Lung (tissue), 12 donors: ENCODE results near the gene ZNF775. TPM values are rescaled to one million over a fixed set of nuclear protein-coding genes. Genes with fewer than 3 reads are reported as not detected.

ENCODE experiments used
- ATAC-seq: fragments of 200-7000 bp; cut with Tn5 transposase; one replicate; pipeline ENCODE4 v1.9.1; 2020; ENCODE audit warnings: moderate number of reproducible peaks; ENCODE audit not compliant: insufficient read depth, low FRiP score
- DNase-seq, 3 donors: peaks; one replicate each; pipeline ENCODE4 v3.0.0-alpha.2; 2013 to 2017
- H3K27ac ChIP-seq, 2 donors: one replicate each; pipeline ENCODE4 v1.5.1; 2013; ENCODE audit warnings: mild to moderate bottlenecking in 2 of 2, moderate library complexity in 2 of 2, control low read depth in 1 of 2, inconsistent platforms in 1 of 2, low read depth in 1 of 2, low read length in 1 of 2
- H3K27me3 ChIP-seq, 3 donors: one replicate each; pipeline ENCODE4 v1.5.1; 2013; ENCODE audit warnings: low read length in 2 of 3; ENCODE audit not compliant: control insufficient read depth in 3 of 3, insufficient read depth in 3 of 3
- H3K36me3 ChIP-seq, 4 donors: one replicate each; pipeline ENCODE4 v1.5.1; 2013; ENCODE audit warnings: low read length in 4 of 4, mild to moderate bottlenecking in 1 of 4, moderate library complexity in 1 of 4; ENCODE audit not compliant: control insufficient read depth in 4 of 4, insufficient read depth in 4 of 4
- H3K4me1 ChIP-seq, 5 donors: one replicate each; pipeline ENCODE4 v1.5.1; 2013; ENCODE audit warnings: low read length in 5 of 5, mild to moderate bottlenecking in 2 of 5, moderate library complexity in 1 of 5; ENCODE audit not compliant: control insufficient read depth in 5 of 5, insufficient read depth in 5 of 5
- H3K4me3 ChIP-seq: one replicate; pipeline ENCODE4 v1.5.1; 2013; ENCODE audit warnings: mild to moderate bottlenecking, control low read depth, moderate library complexity
- H3K9ac ChIP-seq, 2 donors: one replicate each; pipeline ENCODE4 v1.5.1; 2013; ENCODE audit warnings: low read length in 2 of 2, control low read depth in 1 of 2; ENCODE audit not compliant: insufficient read depth in 1 of 2
- H3K9me3 ChIP-seq, 4 donors: one replicate each; pipeline ENCODE4 v1.5.1; 2013; ENCODE audit warnings: low read length in 3 of 4, mild to moderate bottlenecking in 1 of 4, moderate library complexity in 1 of 4; ENCODE audit not compliant: control insufficient read depth in 4 of 4, insufficient read depth in 3 of 4
- WGBS, 2 donors: extraction: QIAGEN DNeasy Blood & Tissue Kit; methylation state at CpG; one replicate each; pipeline ENCODE4 v1.1.7; 2013; 5-methylcytosine and 5-hydroxymethylcytosine counted together
- polyA plus RNA-seq, 2 donors: library from polyadenylated mRNA; stranded (reverse); fragments of 200-250 nt; gene quantifications; one replicate each; pipeline ENCODE4 v1.2.1, GENCODE V29; 2013
- total RNA-seq, 2 donors: library from RNA; depleted of rRNA in 1 of 2; stranded (reverse); fragments of >200 nt in 1 of 2; gene quantifications; one replicate each; pipeline ENCODE4 v1.2.1, GENCODE V29; 2014 to 2021
- TF ChIP-seq, protein P1 (sequence below): IDR thresholded peaks from 2 replicates; pipeline ENCODE4 v1.5.1; 2012; ENCODE audit warnings: mild to moderate bottlenecking; ENCODE audit errors: control extremely low read depth, extremely low read depth
- donor health status: control.
- donor health status: control.
- donor health status: Bipolar disorder and iron deficiency.
- donor health status: healthy.
- donor health status: DM: yes; HTN: yes; CAD: no.

The ZNF775 gene
- total and polyA plus RNA-seq, 4 donors, result 1.4 to 5.4 (median 3.8) TPM

- H3K27me3 ChIP-seq, result no peaks in the 10 kb centered on the region
- H3K9ac ChIP-seq, result no peak overlapping the region
- H3K4me1 ChIP-seq, result peaks cover 0 to 32% (median 11%) of the 10 kb centered on the region in 5 donors
- H3K36me3 ChIP-seq, result peaks cover 0 to 40% (median 19%) of the 10 kb centered on the region in 4 donors
- ATAC-seq, result no peak
- no peak for DNase-seq
- no peaks in the 10 kb centered on the region for H3K9me3 ChIP-seq
- no peak overlapping the region for H3K4me3 ChIP-seq
- 88 to 93% methylated on average over 5 of the region's 5 CpGs for WGBS, 2 donors
- peak overlapping the region in 1 of 2 donors; percentile 15 for H3K27ac ChIP-seq
- TF ChIP-seq, protein P1, sequence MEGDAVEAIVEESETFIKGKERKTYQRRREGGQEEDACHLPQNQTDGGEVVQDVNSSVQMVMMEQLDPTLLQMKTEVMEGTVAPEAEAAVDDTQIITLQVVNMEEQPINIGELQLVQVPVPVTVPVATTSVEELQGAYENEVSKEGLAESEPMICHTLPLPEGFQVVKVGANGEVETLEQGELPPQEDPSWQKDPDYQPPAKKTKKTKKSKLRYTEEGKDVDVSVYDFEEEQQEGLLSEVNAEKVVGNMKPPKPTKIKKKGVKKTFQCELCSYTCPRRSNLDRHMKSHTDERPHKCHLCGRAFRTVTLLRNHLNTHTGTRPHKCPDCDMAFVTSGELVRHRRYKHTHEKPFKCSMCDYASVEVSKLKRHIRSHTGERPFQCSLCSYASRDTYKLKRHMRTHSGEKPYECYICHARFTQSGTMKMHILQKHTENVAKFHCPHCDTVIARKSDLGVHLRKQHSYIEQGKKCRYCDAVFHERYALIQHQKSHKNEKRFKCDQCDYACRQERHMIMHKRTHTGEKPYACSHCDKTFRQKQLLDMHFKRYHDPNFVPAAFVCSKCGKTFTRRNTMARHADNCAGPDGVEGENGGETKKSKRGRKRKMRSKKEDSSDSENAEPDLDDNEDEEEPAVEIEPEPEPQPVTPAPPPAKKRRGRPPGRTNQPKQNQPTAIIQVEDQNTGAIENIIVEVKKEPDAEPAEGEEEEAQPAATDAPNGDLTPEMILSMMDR, result no peak
These were observed 4.7 kb upstream of the ZNF775 start for GRCh38 chr7:150374472-150374871.

DNA sequence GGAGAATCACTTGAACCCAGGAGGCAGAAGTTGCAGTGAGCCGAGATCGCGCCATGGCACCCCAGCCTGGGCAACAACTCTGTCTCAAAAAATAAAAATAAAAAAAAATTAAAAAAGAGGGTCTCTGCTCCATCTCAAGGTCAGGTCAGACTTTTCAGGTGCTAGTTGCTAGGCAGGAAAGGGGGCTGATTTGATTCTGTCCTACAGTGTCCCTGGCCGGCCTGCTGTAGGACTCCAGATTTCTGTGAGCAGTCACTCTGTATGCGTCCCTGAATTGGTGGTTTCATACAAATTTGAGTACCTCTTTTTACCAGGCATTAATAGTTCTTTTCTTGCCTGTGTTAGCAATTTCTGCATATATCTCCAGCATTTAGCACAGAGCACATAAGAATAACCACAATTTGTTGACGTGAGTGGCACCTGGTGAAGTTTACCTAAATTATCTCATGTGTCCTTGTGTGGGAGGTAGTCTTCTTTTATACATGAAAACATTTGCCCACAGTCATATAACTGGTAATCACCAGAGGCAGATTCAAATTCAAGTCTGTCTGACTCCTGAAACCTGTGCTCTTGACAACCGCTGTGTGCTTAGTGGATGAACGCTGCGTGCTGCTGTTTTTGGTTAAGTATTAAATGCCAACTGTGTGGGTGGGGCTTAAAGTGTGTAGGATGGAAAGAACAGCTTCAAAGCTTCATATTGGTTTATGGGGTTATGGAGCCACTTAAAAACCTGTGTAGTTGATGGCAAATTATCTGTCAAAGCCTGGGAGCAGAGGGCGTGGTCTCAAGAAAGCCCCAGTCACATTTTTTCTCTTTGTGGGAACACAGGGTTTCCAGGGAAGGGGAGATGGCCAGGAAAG, 3.2 kb upstream of the ZNF775 start:
- DNase-seq, result no peak
- Histone ChIP-seq H3K4me1 (peaks cover 0 to 26% (median 13%) of the 10 kb centered on the region in 5 donors), H3K27ac (no peak overlapping the region), H3K27me3 (no peaks in the 10 kb centered on the region), H3K36me3 (peaks cover 0 to 32% (median 19%) of the 10 kb centered on the region in 4 donors), H3K9me3 (no peaks in the 10 kb centered on the region), H3K4me3 (no peak overlapping the region), H3K9ac (no peak overlapping the region)
- ATAC-seq, result no peak
- WGBS, 2 donors, result 86 to 89% methylated on average over 10 of the region's 10 CpGs
- TF ChIP-seq, protein P1, result no peak

GRCh38 chr7:150376560-150376959, 2.6 kb upstream of the ZNF775 start:
- Histone ChIP-seq H3K9me3 (no peaks in the 10 kb centered on the region), H3K27ac (no peak overlapping the region), H3K27me3 (no peaks in the 10 kb centered on the region), H3K4me1 (peaks cover 0 to 26% (median 13%) of the 10 kb centered on the region in 5 donors), H3K4me3 (no peak overlapping the region), H3K36me3 (peaks cover 0 to 25% (median 19%) of the 10 kb centered on the region in 4 donors), H3K9ac (no peak overlapping the region)
- 76 to 81% methylated on average over 6 of the region's 6 CpGs for WGBS, 2 donors
- TF ChIP-seq, protein P1, result no peak
- no peak for ATAC-seq
- DNase-seq, result no peak
